Neural cell (in vitro differentiated cells): Measurements from ENCODE around the gene STK38L.

Source experiments
- CTCF ChIP-seq: fragments of 450-650 bp; IDR thresholded peaks from 2 replicates; pipeline ENCODE4 v1.5.1; 2014; ENCODE audit warnings: antibody characterized with exemption, mild to moderate bottlenecking, moderate library complexity; ENCODE audit not compliant: poor library complexity, severe bottlenecking
- EP300 ChIP-seq: fragments of 450-650 bp; conservative IDR thresholded peaks from 2 replicates; pipeline ENCODE4 v1.6.1; 2014; ENCODE audit warnings: antibody characterized with exemption, mild to moderate bottlenecking, moderate library complexity; ENCODE audit not compliant: poor library complexity, severe bottlenecking
- EZH2 ChIP-seq: fragments of 200-600, 300-800 bp; shearing (Covaris generic), sonication (generic); IDR thresholded peaks from 2 replicates; pipeline ENCODE4 v1.6.1; 2014; ENCODE audit warnings: antibody characterized with exemption, low read length, borderline replicate concordance, mild to moderate bottlenecking; ENCODE audit not compliant: insufficient read depth, poor library complexity, severe bottlenecking
- POLR2AphosphoS5 ChIP-seq: IDR thresholded peaks from 2 replicates; pipeline ENCODE4 v1.6.1; 2012
- RAD21 ChIP-seq: fragments of 450-650 bp; conservative IDR thresholded peaks from 2 replicates; pipeline ENCODE4 v1.6.1; 2014; ENCODE audit warnings: antibody characterized with exemption, mild to moderate bottlenecking, moderate library complexity
- SMC3 ChIP-seq: fragments of 450-650 bp; conservative IDR thresholded peaks from 2 replicates; pipeline ENCODE4 v1.6.1; 2014; ENCODE audit warnings: antibody characterized with exemption, mild to moderate bottlenecking, moderate library complexity; ENCODE audit not compliant: poor library complexity
- TAF1 ChIP-seq: IDR thresholded peaks from 2 replicates; pipeline ENCODE4 v1.6.1; 2012; ENCODE audit warnings: low read depth
- TF ChIP-seq, protein P1 (sequence below): IDR thresholded peaks from 2 replicates; pipeline ENCODE4 v1.6.1; 2012; ENCODE audit warnings: borderline replicate concordance

DNA sequence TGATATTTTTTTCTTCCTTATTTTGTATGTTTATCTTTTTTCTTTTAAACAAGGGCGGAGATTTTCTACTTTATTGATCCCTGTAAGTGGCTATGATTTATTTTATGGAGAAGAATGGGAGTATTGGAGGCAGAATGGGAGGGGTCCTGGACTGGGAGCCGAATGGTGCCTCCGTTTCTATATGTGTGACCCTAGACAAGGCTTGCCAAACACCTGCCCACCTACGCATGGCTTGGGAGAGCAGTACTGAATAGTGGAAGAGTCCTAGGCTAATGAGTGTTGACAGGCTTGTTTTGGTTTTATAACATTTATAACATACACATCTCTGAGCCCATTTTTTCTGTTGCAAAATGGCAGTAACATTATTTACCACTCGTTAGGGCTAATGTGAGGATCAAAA is 29.0 kb downstream of the STK38L start:
- TF ChIP-seq RAD21 (no peak), CTCF (no peak), EZH2 (no peak), SMC3 (no peak), POLR2AphosphoS5 (no peak), EP300 (no peak), TAF1 (no peak)
- TF ChIP-seq, protein P1, sequence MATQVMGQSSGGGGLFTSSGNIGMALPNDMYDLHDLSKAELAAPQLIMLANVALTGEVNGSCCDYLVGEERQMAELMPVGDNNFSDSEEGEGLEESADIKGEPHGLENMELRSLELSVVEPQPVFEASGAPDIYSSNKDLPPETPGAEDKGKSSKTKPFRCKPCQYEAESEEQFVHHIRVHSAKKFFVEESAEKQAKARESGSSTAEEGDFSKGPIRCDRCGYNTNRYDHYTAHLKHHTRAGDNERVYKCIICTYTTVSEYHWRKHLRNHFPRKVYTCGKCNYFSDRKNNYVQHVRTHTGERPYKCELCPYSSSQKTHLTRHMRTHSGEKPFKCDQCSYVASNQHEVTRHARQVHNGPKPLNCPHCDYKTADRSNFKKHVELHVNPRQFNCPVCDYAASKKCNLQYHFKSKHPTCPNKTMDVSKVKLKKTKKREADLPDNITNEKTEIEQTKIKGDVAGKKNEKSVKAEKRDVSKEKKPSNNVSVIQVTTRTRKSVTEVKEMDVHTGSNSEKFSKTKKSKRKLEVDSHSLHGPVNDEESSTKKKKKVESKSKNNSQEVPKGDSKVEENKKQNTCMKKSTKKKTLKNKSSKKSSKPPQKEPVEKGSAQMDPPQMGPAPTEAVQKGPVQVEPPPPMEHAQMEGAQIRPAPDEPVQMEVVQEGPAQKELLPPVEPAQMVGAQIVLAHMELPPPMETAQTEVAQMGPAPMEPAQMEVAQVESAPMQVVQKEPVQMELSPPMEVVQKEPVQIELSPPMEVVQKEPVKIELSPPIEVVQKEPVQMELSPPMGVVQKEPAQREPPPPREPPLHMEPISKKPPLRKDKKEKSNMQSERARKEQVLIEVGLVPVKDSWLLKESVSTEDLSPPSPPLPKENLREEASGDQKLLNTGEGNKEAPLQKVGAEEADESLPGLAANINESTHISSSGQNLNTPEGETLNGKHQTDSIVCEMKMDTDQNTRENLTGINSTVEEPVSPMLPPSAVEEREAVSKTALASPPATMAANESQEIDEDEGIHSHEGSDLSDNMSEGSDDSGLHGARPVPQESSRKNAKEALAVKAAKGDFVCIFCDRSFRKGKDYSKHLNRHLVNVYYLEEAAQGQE = no peak
